Kidney (tissue), 14 donors: ENCODE data around the gene NDUFS2. TPM values are rescaled to one million over a fixed set of nuclear protein-coding genes. Genes with fewer than 3 reads are reported as not detected.
A peak's percentile ranks its signal among the peaks of the same experiment; 100 is the strongest.

ENCODE experiments used
- DNase-seq, 5 donors: peaks; one replicate each; pipeline ENCODE4 v3.0.0-alpha.2; 2013 to 2020
- FAIRE-seq: peaks from 2 replicates; lab custom pipeline; 2012; peaks lifted over from hg19 to GRCh38; lab: Jason Lieb, UNC
- H3K27ac ChIP-seq, 2 donors: one replicate each; pipeline ENCODE4 v1.7.0; 2013; ENCODE audit warnings: low read depth in 2 of 2, low read length in 2 of 2, inconsistent platforms in 1 of 2
- H3K27me3 ChIP-seq: one replicate; pipeline ENCODE4 v1.7.1; 2013; ENCODE audit warnings: low read length, inconsistent platforms; ENCODE audit not compliant: control insufficient read depth, insufficient read depth
- H3K36me3 ChIP-seq, 3 donors: one replicate each; pipeline versions ENCODE4 v1.7.0 to v1.7.1; 2013; ENCODE audit warnings: low read length in 3 of 3, control low read depth in 1 of 3, inconsistent platforms in 1 of 3; ENCODE audit not compliant: insufficient read depth in 3 of 3, control insufficient read depth in 2 of 3
- H3K4me1 ChIP-seq, 3 donors: one replicate each; pipeline versions ENCODE4 v1.7.0 to v1.7.1; 2013; ENCODE audit warnings: low read length in 3 of 3, inconsistent platforms in 1 of 3, low read depth in 1 of 3; ENCODE audit not compliant: control insufficient read depth in 2 of 3, insufficient read depth in 2 of 3
- H3K4me3 ChIP-seq, 3 donors: one replicate each; pipeline versions ENCODE4 v1.7.0 to v1.8.1; 2013; ENCODE audit warnings: low read length in 3 of 3, control low read depth in 1 of 3, inconsistent platforms in 1 of 3
- H3K9ac ChIP-seq, 3 donors: one replicate each; pipeline versions ENCODE4 v1.7.0 to v1.7.1; 2013; ENCODE audit warnings: low read length in 3 of 3, control low read depth in 1 of 3, inconsistent platforms in 1 of 3
- H3K9me3 ChIP-seq, 3 donors: one replicate each; pipeline versions ENCODE4 v1.7.0 to v1.7.1; 2013; ENCODE audit warnings: low read length in 3 of 3, control low read depth in 1 of 3, inconsistent platforms in 1 of 3; ENCODE audit not compliant: control insufficient read depth in 2 of 3, insufficient read depth in 1 of 3
- intact Hi-C: fragments of 100-400 bp; cut with DNase I; formaldehyde crosslinking; loops from one replicate; pipeline ENCODE4 v1.11.1; 2022
- polyA plus RNA-seq: library from polyadenylated mRNA; stranded (reverse); fragments of 350-450 nt; fragmentation: Illumina TruSeq; extraction: RNeasy Lipid Tissue Mini Kit (QIAGEN cat#74804); gene quantifications from one replicate; pipeline ENCODE4 v1.2.3, GENCODE V29; 2014; ENCODE audit warnings: low read depth, low replicate concordance; ENCODE audit not compliant: insufficient read depth
- total RNA-seq: library from RNA; stranded (reverse); fragmentation: NEBNext Ultra II Directional; extraction: Animal tissue kit (Norgen Biotek cat#: 25700); gene quantifications from one replicate; pipeline ENCODE4 v1.2.1, GENCODE V29; 2021
- TF ChIP-seq, protein P1 (sequence below): IDR thresholded peaks from 3 replicates; pipeline ENCODE4 v1.5.1; 2012; ENCODE audit warnings: mild to moderate bottlenecking, moderate library complexity, borderline replicate concordance; ENCODE audit not compliant: insufficient read depth; ENCODE audit errors: extremely low read depth
- donor health status: control.
- donor health status: control.
- donor health status: control.
- donor health status: control.
- donor health status: control.
- donor health status: DM: yes; HTN: yes; CAD: no.
- donor health status: Normal renal cell carcinoma (clear cell type).

NDUFS2 gene
- total and polyA plus RNA-seq, 2 donors from 2014 or later, result 92.7 to 197 TPM

DNA sequence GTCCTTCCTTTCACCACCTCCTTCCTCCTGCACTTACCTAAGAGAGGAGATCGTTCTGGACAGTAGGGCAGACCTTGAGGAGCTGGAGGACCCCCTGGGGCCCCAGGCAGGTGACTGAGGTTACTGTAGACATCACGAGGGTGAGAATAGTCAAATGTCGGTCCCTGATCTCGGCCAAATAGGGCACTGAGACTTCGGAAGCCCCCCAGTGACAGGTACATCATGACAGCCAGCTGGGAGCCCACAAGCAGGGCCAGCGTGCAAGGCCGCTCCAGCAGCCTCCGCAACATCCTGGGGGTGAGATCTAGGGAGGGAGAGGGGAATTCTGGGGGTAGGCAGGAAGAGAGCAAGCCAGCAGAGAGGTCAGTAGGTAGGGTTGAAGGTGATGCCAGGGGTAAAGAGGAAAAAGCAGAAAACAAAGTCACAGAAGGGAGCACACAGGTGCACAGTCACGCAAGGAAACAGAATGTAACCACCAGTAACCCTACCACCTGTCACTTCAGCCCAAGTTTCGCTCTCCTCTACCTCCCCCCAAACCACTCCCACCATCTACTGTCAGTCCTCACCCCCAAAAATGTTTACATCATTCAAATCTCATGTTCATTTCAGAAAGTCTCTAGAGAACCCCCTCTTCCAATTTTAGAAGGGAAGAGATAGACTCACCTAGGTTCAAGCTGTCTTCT, 26.3 kb upstream of the NDUFS2 start:
- peak overlapping the region; percentile 1 to 98 (median 97) for H3K4me3 ChIP-seq
- DNase-seq, result peak in 1 of 5 donors; percentile 62
- TF ChIP-seq, protein P1, sequence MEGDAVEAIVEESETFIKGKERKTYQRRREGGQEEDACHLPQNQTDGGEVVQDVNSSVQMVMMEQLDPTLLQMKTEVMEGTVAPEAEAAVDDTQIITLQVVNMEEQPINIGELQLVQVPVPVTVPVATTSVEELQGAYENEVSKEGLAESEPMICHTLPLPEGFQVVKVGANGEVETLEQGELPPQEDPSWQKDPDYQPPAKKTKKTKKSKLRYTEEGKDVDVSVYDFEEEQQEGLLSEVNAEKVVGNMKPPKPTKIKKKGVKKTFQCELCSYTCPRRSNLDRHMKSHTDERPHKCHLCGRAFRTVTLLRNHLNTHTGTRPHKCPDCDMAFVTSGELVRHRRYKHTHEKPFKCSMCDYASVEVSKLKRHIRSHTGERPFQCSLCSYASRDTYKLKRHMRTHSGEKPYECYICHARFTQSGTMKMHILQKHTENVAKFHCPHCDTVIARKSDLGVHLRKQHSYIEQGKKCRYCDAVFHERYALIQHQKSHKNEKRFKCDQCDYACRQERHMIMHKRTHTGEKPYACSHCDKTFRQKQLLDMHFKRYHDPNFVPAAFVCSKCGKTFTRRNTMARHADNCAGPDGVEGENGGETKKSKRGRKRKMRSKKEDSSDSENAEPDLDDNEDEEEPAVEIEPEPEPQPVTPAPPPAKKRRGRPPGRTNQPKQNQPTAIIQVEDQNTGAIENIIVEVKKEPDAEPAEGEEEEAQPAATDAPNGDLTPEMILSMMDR, result no peak
- no peaks in the 10 kb centered on the region for H3K9me3 ChIP-seq
- H3K36me3 ChIP-seq, result peaks cover 9 to 46% (median 15%) of the 10 kb centered on the region in 3 donors
- FAIRE-seq, result no peak
- no peaks in the 10 kb centered on the region for H3K27me3 ChIP-seq
- H3K9ac ChIP-seq, result peak overlapping the region in 2 of 3 donors; percentile 97 to 98
- peak overlapping the region in 1 of 2 donors; percentile 40 for H3K27ac ChIP-seq
- intact Hi-C loops, result no loop called here
- peaks cover 0 to 21% (median 12%) of the 10 kb centered on the region in 3 donors for H3K4me1 ChIP-seq

GRCh38 chr1:161176468-161177111, 25.6 kb upstream of the NDUFS2 start:
- FAIRE-seq, result no peak
- peak overlapping the region; percentile 95 to 96 for H3K27ac ChIP-seq
- peak in 1 of 5 donors; percentile 39 for DNase-seq
- TF ChIP-seq, protein P1, result no peak
- intact Hi-C loops, result no loop called here
- peak overlapping the region; percentile 97 to 99 (median 98) for H3K9ac ChIP-seq
- H3K9me3 ChIP-seq, result no peaks in the 10 kb centered on the region
- H3K4me3 ChIP-seq, result peak overlapping the region; percentile 97 to 98 (median 98)
- no peaks in the 10 kb centered on the region for H3K27me3 ChIP-seq
- H3K4me1 ChIP-seq, result peaks cover 0 to 21% (median 12%) of the 10 kb centered on the region in 3 donors
- H3K36me3 ChIP-seq, result peaks cover 9 to 40% (median 15%) of the 10 kb centered on the region in 3 donors

- intact Hi-C loops, result no loop called here
- FAIRE-seq, result no peak
These were observed 24.8 kb upstream of the NDUFS2 start, which contains the start of gene B4GALT3 for GRCh38 chr1:161177112-161177935. TSS of gene B4GALT3 (minus strand) at chr1:161177507. CDS start at chr1:161176060, 1,447 bp downstream.

More at GRCh38 chr1:161177112-161177935, 24.8 kb upstream of the NDUFS2 start, which contains the start of gene B4GALT3:
- Histone ChIP-seq H3K27ac (peak within 1 kb of the TSS; percentile 95 to 96), H3K36me3 (peaks cover 9 to 33% (median 10%) of the 10 kb centered on the region in 3 donors), H3K4me1 (peaks cover 0 to 21% (median 12%) of the 10 kb centered on the region in 3 donors), H3K27me3 (no peaks in the 10 kb centered on the region), H3K4me3 (peak within 1 kb of the TSS; percentile 97 to 98 (median 98)), H3K9me3 (no peaks in the 10 kb centered on the region), H3K9ac (peak within 1 kb of the TSS; percentile 97 to 99 (median 98))
- TF ChIP-seq, protein P1, result no peak
- peak; percentile 94 to 96 (median 94) for DNase-seq
